Gastrocnemius medialis (tissue), 4 donors: ENCODE data around the gene SNCAIP. TPM values are rescaled to one million over a fixed set of nuclear protein-coding genes. Genes with fewer than 3 reads are reported as not detected.

ENCODE experiments used
- ATAC-seq, 2 donors: fragments of 150-250 bp; one replicate each; pipeline ENCODE4 v1.9.1; 2016
- DNase-seq, 2 donors: peaks; one replicate each; pipeline ENCODE4 v3.0.0-alpha.2; 2019
- H3K27ac ChIP-seq, 4 donors: fragments of 200-600 bp; sonication (generic); 1 replicate in 1 of 4; 2 replicates in 3 of 4; pipeline ENCODE4 v1.5.1; 2016 to 2018; ENCODE audit warnings: mild to moderate bottlenecking in 2 of 4, moderate library complexity in 1 of 4
- H3K27me3 ChIP-seq, 3 donors: fragments of 200-600 bp; sonication (generic) in 2 of 3; 1 replicate in 1 of 3; 2 replicates in 2 of 3; pipeline versions ENCODE4 v1.5.1 to v1.6.0; 2016 to 2019; ENCODE audit warnings: mild to moderate bottlenecking in 1 of 3, moderate library complexity in 1 of 3
- H3K36me3 ChIP-seq, 2 donors: fragments of 200-600 bp; sonication (generic) in 1 of 2; one replicate each; pipeline ENCODE4 v1.5.1; 2017 to 2018
- H3K4me1 ChIP-seq, 2 donors: fragments of 200-600 bp; sonication (generic) in 1 of 2; one replicate each; pipeline ENCODE4 v1.5.1; 2016 to 2017; ENCODE audit warnings: mild to moderate bottlenecking in 2 of 2
- H3K4me3 ChIP-seq, 4 donors: fragments of 200-600 bp; sonication (generic) in 3 of 4; 1 replicate in 1 of 4; 2 replicates in 3 of 4; pipeline ENCODE4 v1.5.1; 2016 to 2019; ENCODE audit warnings: mild to moderate bottlenecking in 2 of 4
- H3K9me3 ChIP-seq, 3 donors: fragments of 200-600 bp; sonication (generic) in 2 of 3; 1 replicate in 1 of 3; 2 replicates in 2 of 3; pipeline ENCODE4 v1.5.1; 2016 to 2019
- CTCF ChIP-seq, 5 experiments: fragments of 450-650 bp in 3 of 5; fragments of 200-600 bp in 2 of 5; sonication (generic) in 2 of 5; IDR thresholded peaks in 4 of 5; conservative IDR thresholded peaks in 1 of 5; 1 replicate in 4 of 5; 2 replicates in 1 of 5; pipeline ENCODE4 v1.5.1; 2016 to 2019; ENCODE audit warnings: antibody characterized with exemption in 5 of 5, mild to moderate bottlenecking in 3 of 5, moderate library complexity in 3 of 5
- POLR2A ChIP-seq, 2 donors: fragments of 450-650 bp; IDR thresholded peaks; one replicate each; pipeline ENCODE4 v1.6.1; 2017; ENCODE audit warnings: antibody characterized with exemption in 2 of 2, mild to moderate bottlenecking in 2 of 2, moderate library complexity in 2 of 2
- in situ Hi-C, 4 donors: fragments of 200-750 bp; cut with MboI; loops; one replicate each; pipeline versions ENCODE4 v1.15.0 to v1.8.0; 2017; ENCODE audit warnings: low sequenced_read_pairs in 4 of 4
- intact Hi-C: fragments of 100-400 bp; cut with DNase I; formaldehyde crosslinking; loops from one replicate; pipeline ENCODE4 v1.15.1; 2023; ENCODE audit warnings: low total_unique reads
- total RNA-seq, 4 donors: library from RNA; depleted of rRNA; stranded (reverse); fragments of >200 nt; gene quantifications; one replicate each; pipeline versions ENCODE4 v1.1.0 to v1.2.3, GENCODE V29; 2016

The SNCAIP gene
- 1 to 10 TPM in 1 of 4 donors, under 1 TPM in 3; 0.22 to 3.1 (median 0.53) TPM for total RNA-seq

- peak within 1 kb of the TSS; percentile 51 to 62 (median 57) for H3K4me3 ChIP-seq
- H3K9me3 ChIP-seq: no peaks in the 10 kb centered on the region
- peaks cover 0 to 9% of the 10 kb centered on the region in 2 donors for H3K4me1 ChIP-seq
- peaks cover 12 to 42% (median 29%) of the 10 kb centered on the region in 3 donors for H3K27me3 ChIP-seq
- no peak for TF ChIP-seq CTCF (IDR thresholded peaks at IDR 0.05 in 4 of 5, conservative IDR thresholded peaks at IDR 0.05 in 1 of 5)
- TF ChIP-seq POLR2A (IDR thresholded peaks at IDR 0.05): no peak
- H3K36me3 ChIP-seq: no peaks in the 10 kb centered on the region
- DNase-seq (no peak), ATAC-seq (peak in 1 of 2 donors; percentile 42)
- intact Hi-C loops (loop anchor here (10.0 kb wide), 1 partner anchor 103 kb away; no protein-coding TSS in a partner anchor), in situ Hi-C loops (no loop called here)
- peak within 1 kb of the TSS in 1 of 4 donors; percentile 4 for H3K27ac ChIP-seq
Observed at GRCh38 chr5:122311961-122312590, at the start of gene SNCAIP. Gene SNCAIP, plus strand, starts transcription at chr5:122312237. Its CDS starts 78,898 bp downstream, at chr5:122391135.

- Histone ChIP-seq H3K4me3 (no peak overlapping the region), H3K4me1 (no peaks in the 10 kb centered on the region), H3K36me3 (no peaks in the 10 kb centered on the region), H3K27me3 (no peaks in the 10 kb centered on the region), H3K9me3 (no peaks in the 10 kb centered on the region), H3K27ac (no peak overlapping the region)
- intact Hi-C loops: no loop called here
- TF ChIP-seq CTCF (IDR thresholded peaks at IDR 0.05 in 4 of 5, conservative IDR thresholded peaks at IDR 0.05 in 1 of 5): no peak
- TF ChIP-seq POLR2A (IDR thresholded peaks at IDR 0.05): no peak
- ATAC-seq (no peak), DNase-seq (no peak)
- in situ Hi-C loops: no loop called here
Observed at GRCh38 chr5:122263352-122264030, 48.5 kb upstream of the SNCAIP start.

GRCh38 chr5:122264610-122265009 is 47.4 kb upstream of the SNCAIP start:
- H3K4me1 ChIP-seq: no peaks in the 10 kb centered on the region
- no peak overlapping the region for H3K4me3 ChIP-seq
- no peaks in the 10 kb centered on the region for H3K9me3 ChIP-seq
- DNase-seq (no peak), ATAC-seq (no peak)
- intact Hi-C loops: no loop called here
- no peaks in the 10 kb centered on the region for H3K27me3 ChIP-seq
- H3K36me3 ChIP-seq: no peaks in the 10 kb centered on the region
- H3K27ac ChIP-seq: no peak overlapping the region
- in situ Hi-C loops: no loop called here
- no peak for TF ChIP-seq POLR2A (IDR thresholded peaks at IDR 0.05)
- no peak for TF ChIP-seq CTCF (IDR thresholded peaks at IDR 0.05 in 4 of 5, conservative IDR thresholded peaks at IDR 0.05 in 1 of 5)

DNA sequence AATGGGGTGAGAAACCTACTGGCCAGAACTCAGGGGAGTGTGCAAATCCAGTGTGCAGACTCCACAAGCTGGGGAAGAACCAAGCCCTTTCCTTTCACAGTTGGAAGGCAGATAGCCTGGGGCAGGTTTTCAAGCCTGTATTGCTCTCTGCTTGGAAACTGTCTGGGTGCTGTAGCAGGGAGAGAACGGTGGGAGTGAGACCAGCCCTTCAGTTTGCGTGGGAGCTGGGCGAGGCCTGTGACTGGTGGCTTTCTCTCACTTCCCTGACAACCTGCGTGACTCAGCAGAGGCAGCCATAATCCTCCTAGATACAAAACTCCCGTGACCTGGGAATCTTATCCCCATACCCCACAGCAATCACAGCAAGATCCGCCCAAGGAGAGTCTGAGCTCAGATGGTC is 44.9 kb upstream of the SNCAIP start:
- Histone ChIP-seq H3K4me3 (no peak overlapping the region), H3K4me1 (no peaks in the 10 kb centered on the region), H3K36me3 (no peaks in the 10 kb centered on the region), H3K27ac (no peak overlapping the region), H3K9me3 (no peaks in the 10 kb centered on the region), H3K27me3 (no peaks in the 10 kb centered on the region)
- no peak for ATAC-seq
- intact Hi-C loops (no loop called here), in situ Hi-C loops (no loop called here)
- no peak for TF ChIP-seq POLR2A (IDR thresholded peaks at IDR 0.05)
- no peak for TF ChIP-seq CTCF (IDR thresholded peaks at IDR 0.05 in 4 of 5, conservative IDR thresholded peaks at IDR 0.05 in 1 of 5)
- no peak for DNase-seq
